ENCODE results near the gene FRS3. TPM values are rescaled to one million over a fixed set of nuclear protein-coding genes. Genes with fewer than 3 reads are reported as not detected.
A peak's percentile ranks its signal among the peaks of the same experiment; 100 is the strongest.

FRS3 gene
- total and polyA plus RNA-seq, 2 of the 13 experiments (the other 11 are each of a cell fraction or from before 2014, with no cell fraction given) = 3.0 to 7.4 TPM

DNA sequence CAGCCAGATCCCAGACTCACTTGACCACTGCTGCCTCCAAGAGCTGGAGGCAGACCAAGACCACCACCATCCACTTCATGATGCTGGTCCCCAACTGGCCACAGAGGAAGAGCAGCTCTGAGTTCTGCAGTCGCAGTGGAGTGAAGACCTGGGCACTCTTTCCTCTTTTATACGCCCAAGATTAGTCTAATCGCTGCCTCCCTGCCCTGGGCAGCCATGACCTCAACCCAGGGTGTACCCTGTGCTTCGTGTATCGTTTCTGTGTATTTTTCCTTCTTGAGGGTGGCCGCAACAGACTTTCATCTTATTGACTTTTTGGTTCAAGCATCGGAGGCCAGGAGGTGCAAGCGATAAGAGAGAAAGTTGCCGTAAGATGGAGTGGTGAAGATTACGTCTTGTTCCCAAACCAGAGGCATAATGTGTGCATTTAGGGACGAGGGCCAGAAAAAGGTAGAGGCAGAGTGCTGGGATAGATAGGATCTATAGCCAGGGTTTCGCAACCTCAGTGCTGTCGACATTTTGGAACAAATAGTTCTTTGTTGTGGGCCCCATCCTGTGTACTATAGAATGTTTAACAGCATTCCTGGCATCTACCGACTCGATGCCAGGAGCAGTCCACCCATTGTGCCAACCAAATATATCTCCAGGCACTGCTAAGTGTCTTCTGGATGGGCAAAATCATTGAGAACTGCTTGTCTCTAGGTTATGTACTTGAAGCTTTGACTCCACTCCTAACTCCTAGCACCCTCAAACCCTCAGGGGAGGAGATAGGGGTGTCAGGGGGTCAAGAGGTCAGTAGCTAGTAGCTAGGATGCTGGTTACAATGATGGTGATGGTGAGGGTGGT lies 32.2 kb downstream of the FRS3 start, which contains the start of gene PGC (continued):
- TF ChIP-seq NR1H2 (CRISPR knock-in tag; IDR thresholded peaks at IDR 0.05; ENCODE audit: borderline replicate concordance, low read depth) (no peak), ZNF766 (CRISPR knock-in tag; IDR thresholded peaks at IDR 0.05; ENCODE audit: borderline replicate concordance) (no peak), ZNF253 (CRISPR knock-in tag; IDR thresholded peaks at IDR 0.05; ENCODE audit: borderline replicate concordance) (no peak), ZNF30 (CRISPR knock-in tag; IDR thresholded peaks at IDR 0.05) (no peak), MYC (CRISPR knock-in tag; IDR thresholded peaks at IDR 0.05; ENCODE audit: borderline replicate concordance) (no peak; the same call in 1 of the 2 replicates), SRSF9 (IDR thresholded peaks at IDR 0.05; ENCODE audit: borderline replicate concordance, insufficient read depth, low read depth, low read length, poor library complexity, severe bottlenecking) (no peak), RBAK (CRISPR knock-in tag; IDR thresholded peaks at IDR 0.05) (no peak), TOE1 (CRISPR knock-in tag; IDR thresholded peaks at IDR 0.05) (no peak), SALL2 (CRISPR knock-in tag; IDR thresholded peaks at IDR 0.05) (0 out of 2 replicates have a peak, but pooled peaks have one; percentile 62), CCAR2 (optimal IDR thresholded peaks at IDR 0.05; ENCODE audit: low read depth, low read length) (no peak), ZEB1 (IDR thresholded peaks at IDR 0.05; ENCODE audit: insufficient replicate concordance, low read depth) (peak; percentile 77), SIX4 (CRISPR knock-in tag; IDR thresholded peaks at IDR 0.05) (0 out of 2 replicates have a peak, but pooled peaks have one; percentile 67), NR2F2 (IDR thresholded peaks at IDR 0.05; ENCODE audit: borderline replicate concordance, low read depth) (peak; percentile 79; the same call in 1 of the 2 replicates), SMYD3 (CRISPR knock-in tag; IDR thresholded peaks at IDR 0.05) (no peak), CAMTA2 (CRISPR knock-in tag; IDR thresholded peaks at IDR 0.05; ENCODE audit: borderline replicate concordance) (no peak), NKX3-1 (CRISPR knock-in tag; IDR thresholded peaks at IDR 0.05) (no peak), RFX5 (IDR thresholded peaks at IDR 0.05; ENCODE audit: low read depth, low read length) (no peak), RNF219 (CRISPR knock-in tag; IDR thresholded peaks at IDR 0.05) (peak; percentile 78; the same call in 1 of the 2 replicates), ZNF121 (CRISPR knock-in tag; IDR thresholded peaks at IDR 0.05) (peak; percentile 52), ZBTB1 (CRISPR knock-in tag; IDR thresholded peaks at IDR 0.05; ENCODE audit: borderline replicate concordance) (no peak), SKI (IDR thresholded peaks at IDR 0.05; ENCODE audit: partially characterized antibody) (no peak), ZFP36L1 (CRISPR knock-in tag; IDR thresholded peaks at IDR 0.05) (no peak), ZNF24 (IDR thresholded peaks at IDR 0.05) (no peak), MAFK (conservative IDR thresholded peaks at IDR 0.05 in 1 of 2, IDR thresholded peaks at IDR 0.05 in 1 of 2; ENCODE audit: low read length in 2 of 2) (no peak), FOXA3 (CRISPR knock-in tag; IDR thresholded peaks at IDR 0.05) (peak; percentile 93), CHD4 (IDR thresholded peaks at IDR 0.05; ENCODE audit: borderline replicate concordance, low read length) (peak; percentile 94), ZNF180 (CRISPR knock-in tag; IDR thresholded peaks at IDR 0.05; ENCODE audit: borderline replicate concordance, low read depth) (no peak), AKAP8 (CRISPR knock-in tag; IDR thresholded peaks at IDR 0.05) (no peak)
